HCT116 (cell line): ENCODE results near the gene TYK2. TPM values are rescaled to one million over a fixed set of nuclear protein-coding genes. Genes with fewer than 3 reads are reported as not detected.

Source experiments
- ATAC-seq: fragments of 200-7000 bp; cut with Tn5 transposase; 2 replicates; pipeline ENCODE4 v1.9.1; 2020; ENCODE audit warnings: mild to moderate bottlenecking, moderate library complexity
- BruUV-seq: library from RNA; stranded (reverse); fragments of 400-500 nt; replicated peaks from 2 replicates; lab custom pipeline; 2021; lab: Mats Ljungman, UMichigan
- CTCF ChIA-PET: fragments of 300-600 bp; sonication (Branson Sonifier 250); formaldehyde crosslinking; loops from one replicate; lab custom pipeline; 2021; ENCODE audit warnings: antibody characterized with exemption; lab: Charles Lee
- POLR2A ChIA-PET: fragments of 300-600, 350-600 bp; sonication (Branson Sonifier 250); formaldehyde crosslinking; loops from one replicate; lab custom pipeline; 2021; ENCODE audit warnings: antibody characterized with exemption; lab: Charles Lee
- RAD21 ChIA-PET, 2 experiments: fragments of 300-600 bp; sonication (Branson Sonifier 250); formaldehyde crosslinking; loops; one replicate each; lab custom pipeline; 2023; ENCODE audit warnings: low total read pairs in 2 of 2; ENCODE audit not compliant: uncharacterized antibody in 2 of 2, unreplicated experiment in 2 of 2, low non-redundant PET in 1 of 2; lab: Charles Lee
- DNase-seq: peaks from one replicate; pipeline ENCODE4 v3.0.0-alpha.2; 2010; ENCODE audit warnings: low read depth, low spot score
- H2AFZ ChIP-seq: fragments of 200-600 bp; shearing (Covaris generic), sonication (generic); 2 replicates; pipeline ENCODE4 v1.6.1; 2017; ENCODE audit warnings: low read depth, mixed run types, mixed read lengths, antibody characterized with exemption, low read length; ENCODE audit not compliant: poor library complexity, severe bottlenecking
- H3K27ac ChIP-seq: 2 replicates; pipeline ENCODE4 v1.5.1; 2012; ENCODE audit warnings: low read depth, low read length
- H3K27me3 ChIP-seq: fragments of 200-600 bp; sonication (generic); 2 replicates; pipeline ENCODE4 v1.6.1; 2016; ENCODE audit warnings: mixed run types, low read length, mixed read lengths; ENCODE audit not compliant: insufficient read depth
- H3K36me3 ChIP-seq, 2 experiments: fragments of 200-500 bp in 1 of 2; fragments of 200-600 bp in 1 of 2; sonication (Bioruptor generic) in 1 of 2; sonication (generic) in 1 of 2; 2 replicates each; pipeline versions ENCODE4 v1.5.1 to v1.6.1; 2014 to 2016; ENCODE audit warnings: low read length in 2 of 2, inconsistent platforms in 1 of 2, mixed read lengths in 1 of 2, mixed run types in 1 of 2; ENCODE audit not compliant: insufficient read depth in 2 of 2, control insufficient read depth in 1 of 2
- H3K4me1 ChIP-seq, 2 experiments: fragments of 200-600 bp in 1 of 2; sonication (generic) in 1 of 2; 2 replicates each; pipeline versions ENCODE4 v1.5.1 to v1.6.1; 2012 to 2017; ENCODE audit warnings: low read length in 2 of 2, inconsistent platforms in 1 of 2, mild to moderate bottlenecking in 1 of 2, mixed read lengths in 1 of 2, mixed run types in 1 of 2, moderate library complexity in 1 of 2; ENCODE audit not compliant: insufficient read depth in 2 of 2, control insufficient read depth in 1 of 2
- H3K4me2 ChIP-seq: fragments of 200-600 bp; sonication (generic); 2 replicates; pipeline ENCODE4 v1.6.1; 2017; ENCODE audit warnings: mixed run types, low read length, mixed read lengths
- H3K4me3 ChIP-seq, 2 experiments: fragments of 200-600 bp in 1 of 2; sonication (generic) in 1 of 2; replicated peaks in 1 of 2; 2 replicates each; pipeline ENCODE4 v1.5.1; 2011 to 2016; ENCODE audit warnings: low read length in 2 of 2, control low read depth in 1 of 2, low read depth in 1 of 2, mild to moderate bottlenecking in 1 of 2, mixed read lengths in 1 of 2, mixed run types in 1 of 2
- H3K79me2 ChIP-seq: fragments of 200-600 bp; sonication (generic); 2 replicates; pipeline ENCODE4 v1.6.1; 2017; ENCODE audit warnings: mild to moderate bottlenecking, mixed run types, low read length, moderate library complexity, mixed read lengths; ENCODE audit not compliant: insufficient read depth
- H3K9ac ChIP-seq: fragments of 200-600 bp; sonication (generic); 2 replicates; pipeline ENCODE4 v1.6.1; 2016; ENCODE audit warnings: low read length, mixed read lengths
- H3K9me2 ChIP-seq: fragments of 200-600 bp; sonication (generic), shearing (Covaris generic); 2 replicates; pipeline ENCODE4 v1.6.1; 2017; ENCODE audit warnings: mixed run types, mild to moderate bottlenecking, moderate library complexity; ENCODE audit not compliant: insufficient read depth
- H3K9me3 ChIP-seq, 2 experiments: fragments of 200-500 bp in 1 of 2; fragments of 200-600 bp in 1 of 2; sonication (Bioruptor generic) in 1 of 2; sonication (generic) in 1 of 2; 2 replicates each; pipeline ENCODE4 v1.6.1; 2014 to 2017; ENCODE audit warnings: low read length in 2 of 2, mixed read lengths in 2 of 2, inconsistent platforms in 1 of 2, low read depth in 1 of 2, mild to moderate bottlenecking in 1 of 2, mixed run types in 1 of 2, moderate library complexity in 1 of 2; ENCODE audit not compliant: control insufficient read depth in 1 of 2, insufficient read depth in 1 of 2
- H4K20me1 ChIP-seq: fragments of 200-600 bp; sonication (generic), shearing (Covaris generic); 2 replicates; pipeline ENCODE4 v1.6.1; 2017; ENCODE audit warnings: mixed run types, mild to moderate bottlenecking, moderate library complexity; ENCODE audit not compliant: insufficient read depth
- ATF3 ChIP-seq: IDR thresholded peaks from 2 replicates; pipeline ENCODE4 v1.6.1; 2012
- CEBPB ChIP-seq: IDR thresholded peaks from 2 replicates; pipeline ENCODE4 v1.6.1; 2012; ENCODE audit warnings: low read depth
- CTCF ChIP-seq, 3 experiments: fragments of 200-600 bp in 1 of 3; sonication (generic) in 1 of 3; IDR thresholded peaks in 2 of 3; conservative IDR thresholded peaks in 1 of 3; 2 replicates each; pipeline ENCODE4 v1.5.1; 2012 to 2017; ENCODE audit warnings: low read depth in 2 of 3, low read length in 2 of 3, antibody characterized with exemption in 1 of 3, borderline replicate concordance in 1 of 3, control low read depth in 1 of 3, mild to moderate bottlenecking in 1 of 3, mixed read lengths in 1 of 3, mixed run types in 1 of 3, moderate library complexity in 1 of 3; ENCODE audit not compliant: insufficient read depth in 1 of 3
- EGR1 ChIP-seq: IDR thresholded peaks from 2 replicates; pipeline ENCODE4 v1.6.1; 2012; ENCODE audit warnings: low read depth
- ELF1 ChIP-seq: IDR thresholded peaks from 2 replicates; pipeline ENCODE4 v1.6.1; 2012; ENCODE audit warnings: low read depth, borderline replicate concordance
- EZH2phosphoT487 ChIP-seq: fragments of 200-600 bp; IDR thresholded peaks from 2 replicates; pipeline ENCODE4 v1.6.1; 2018; ENCODE audit warnings: antibody characterized with exemption, borderline replicate concordance
- FOSL1 ChIP-seq: IDR thresholded peaks from 2 replicates; pipeline ENCODE4 v1.6.1; 2012; ENCODE audit warnings: low read depth
- JUND ChIP-seq: IDR thresholded peaks from 2 replicates; pipeline ENCODE4 v1.6.1; 2012
- MAX ChIP-seq: IDR thresholded peaks from 2 replicates; pipeline ENCODE4 v1.6.1; 2012
- POLR2AphosphoS5 ChIP-seq: IDR thresholded peaks from 2 replicates; pipeline ENCODE4 v1.6.1; 2011; ENCODE audit warnings: mild to moderate bottlenecking, low read depth, low read length, moderate library complexity
- RAD21 ChIP-seq: IDR thresholded peaks from 2 replicates; pipeline ENCODE4 v1.6.1; 2012; ENCODE audit warnings: low read depth, mild to moderate bottlenecking
- SIN3A ChIP-seq: IDR thresholded peaks from 2 replicates; pipeline ENCODE4 v1.6.1; 2012; ENCODE audit warnings: low read depth
- SP1 ChIP-seq: IDR thresholded peaks from 2 replicates; pipeline ENCODE4 v1.6.1; 2012; ENCODE audit warnings: low read depth
- TCF7L2 ChIP-seq: IDR thresholded peaks from 2 replicates; pipeline ENCODE4 v1.7.0; 2011; ENCODE audit warnings: borderline replicate concordance, inconsistent platforms; ENCODE audit not compliant: insufficient read depth, insufficient read length; ENCODE audit errors: extremely low read depth
- ZBTB33 ChIP-seq: IDR thresholded peaks from 2 replicates; pipeline ENCODE4 v1.6.1; 2011; ENCODE audit warnings: mild to moderate bottlenecking, low read length, moderate library complexity; ENCODE audit not compliant: insufficient replicate concordance; ENCODE audit errors: extremely low read depth
- intact Hi-C: fragments of 100-400 bp; cut with micrococcal nuclease; formaldehyde crosslinking; loops from 2 replicates; pipeline ENCODE4 v1.10.0; 2022
- total RNA-seq: library from RNA; stranded (reverse); gene quantifications from one replicate; pipeline ENCODE4 v1.2.1, GENCODE V29; 2021; ENCODE audit not compliant: unreplicated experiment

TYK2 gene
- total RNA-seq, 1 experiment from 2014 or later, result 110 TPM

- ATAC-seq (no peak), DNase-seq (no peak)
- H3K27ac ChIP-seq, result no peak overlapping the region
- POLR2A ChIA-PET, result no interaction called here
- H3K4me3 ChIP-seq, result no peak overlapping the region
- CTCF ChIA-PET, result interaction anchor here (4.1 kb wide), 1 partner anchor 12 kb away, joined by 30 read pairs; no protein-coding TSS in a partner anchor
- no peaks in the 10 kb centered on the region for H3K9me2 ChIP-seq
- no peak overlapping the region for H3K4me2 ChIP-seq
- no peaks in the 10 kb centered on the region for H3K27me3 ChIP-seq
- H4K20me1 ChIP-seq, result no peaks in the 10 kb centered on the region
- BruUV-seq, result no TSS peak
- no peaks in the 10 kb centered on the region for H3K36me3 ChIP-seq
- H2AFZ ChIP-seq, result no peak overlapping the region
- RAD21 ChIA-PET, result no interaction called here
- peaks cover 24 to 54% of the 10 kb centered on the region in 2 experiments for H3K4me1 ChIP-seq
- intact Hi-C loops, result no loop called here
- no peaks in the 10 kb centered on the region for H3K9me3 ChIP-seq
- TF ChIP-seq TCF7L2 (no peak), RAD21 (no peak), JUND (no peak), FOSL1 (no peak), CTCF (IDR thresholded peaks at IDR 0.05 in 2 of 3, conservative IDR thresholded peaks at IDR 0.05 in 1 of 3; ENCODE audit: borderline replicate concordance in 1 of 3, insufficient read depth in 1 of 3, low read depth in 2 of 3, low read length in 2 of 3) (no peak), EZH2phosphoT487 (no peak), CEBPB (no peak), POLR2AphosphoS5 (no peak), ZBTB33 (no peak), ELF1 (no peak), SP1 (no peak), ATF3 (no peak), SIN3A (no peak), EGR1 (no peak), MAX (no peak)
- peaks cover 31% of the 10 kb centered on the region for H3K79me2 ChIP-seq
- no peak overlapping the region for H3K9ac ChIP-seq
Measured at GRCh38 chr19:10428996-10429381, 48.6 kb upstream of the TYK2 start.
